Liver (tissue), 9 donors: ENCODE data around the gene PHF20. TPM values are rescaled to one million over a fixed set of nuclear protein-coding genes. Genes with fewer than 3 reads are reported as not detected.
A peak's percentile ranks its signal among the peaks of the same experiment; 100 is the strongest.

ENCODE experiments used
- DNase-seq: peaks from one replicate; pipeline ENCODE4 v3.0.0-alpha.2; 2017; ENCODE audit warnings: low spot score
- H3K27ac ChIP-seq, 2 donors: one replicate each; pipeline ENCODE4 v1.7.0; 2013; ENCODE audit warnings: inconsistent platforms in 2 of 2, low read length in 2 of 2, control low read depth in 1 of 2, low read depth in 1 of 2, mild to moderate bottlenecking in 1 of 2
- H3K27me3 ChIP-seq, 4 donors: one replicate each; pipeline versions ENCODE4 v1.6.1 to v1.7.0; 2013; ENCODE audit warnings: low read length in 3 of 4, inconsistent platforms in 1 of 4, mild to moderate bottlenecking in 1 of 4, moderate library complexity in 1 of 4; ENCODE audit not compliant: control insufficient read depth in 4 of 4, insufficient read depth in 4 of 4
- H3K36me3 ChIP-seq, 4 donors: one replicate each; pipeline versions ENCODE4 v1.6.1 to v1.7.0; 2013; ENCODE audit warnings: low read length in 3 of 4, mild to moderate bottlenecking in 3 of 4, low read depth in 1 of 4, moderate library complexity in 1 of 4; ENCODE audit not compliant: control insufficient read depth in 4 of 4, insufficient read depth in 3 of 4
- H3K4me1 ChIP-seq, 4 donors: one replicate each; pipeline versions ENCODE4 v1.6.1 to v1.7.0; 2013; ENCODE audit warnings: low read length in 3 of 4, mild to moderate bottlenecking in 3 of 4, moderate library complexity in 1 of 4; ENCODE audit not compliant: control insufficient read depth in 4 of 4, insufficient read depth in 4 of 4
- H3K4me3 ChIP-seq, 3 donors: one replicate each; pipeline versions ENCODE4 v1.6.1 to v1.7.0; 2013; ENCODE audit warnings: low read length in 3 of 3, control low read depth in 1 of 3, low read depth in 1 of 3, mild to moderate bottlenecking in 1 of 3
- H3K9ac ChIP-seq, 2 donors: one replicate each; pipeline ENCODE4 v1.7.0; 2013; ENCODE audit warnings: low read length in 2 of 2, mild to moderate bottlenecking in 2 of 2, moderate library complexity in 2 of 2, control low read depth in 1 of 2, low read depth in 1 of 2
- H3K9me3 ChIP-seq, 4 donors: one replicate each; pipeline versions ENCODE4 v1.6.1 to v1.7.0; 2013; ENCODE audit warnings: low read length in 3 of 4; ENCODE audit not compliant: control insufficient read depth in 4 of 4
- CTCF ChIP-seq: fragments of 150-350 bp; IDR thresholded peaks from 2 replicates; pipeline ENCODE4 v1.5.1; 2017; ENCODE audit warnings: improper control_type of control experiment, low read depth, low read length; ENCODE audit not compliant: missing input control
- EGR1 ChIP-seq, 2 donors: IDR thresholded peaks; 2 replicates each; pipeline ENCODE4 v1.6.1; 2016 to 2018; ENCODE audit warnings: antibody characterized with exemption in 2 of 2, low read depth in 2 of 2
- FOXA1 ChIP-seq: IDR thresholded peaks from 2 replicates; pipeline ENCODE4 v1.6.1; 2016; ENCODE audit warnings: antibody characterized with exemption
- HNF4A ChIP-seq, 2 donors: conservative IDR thresholded peaks; 2 replicates each; pipeline ENCODE4 v1.6.1; 2016; ENCODE audit warnings: antibody characterized with exemption in 2 of 2, mild to moderate bottlenecking in 2 of 2
- HNF4G ChIP-seq: IDR thresholded peaks from 2 replicates; pipeline ENCODE4 v1.6.1; 2016; ENCODE audit warnings: antibody characterized with exemption
- RAD21 ChIP-seq, 2 donors: IDR thresholded peaks; 2 replicates each; pipeline ENCODE4 v1.6.1; 2016; ENCODE audit warnings: antibody characterized with exemption in 2 of 2, mild to moderate bottlenecking in 2 of 2
- SP1 ChIP-seq: IDR thresholded peaks from 2 replicates; pipeline ENCODE4 v1.6.1; 2018; ENCODE audit warnings: antibody characterized with exemption, mild to moderate bottlenecking
- TAF1 ChIP-seq: conservative IDR thresholded peaks from 2 replicates; pipeline ENCODE4 v1.6.1; 2016; ENCODE audit warnings: antibody characterized with exemption, mild to moderate bottlenecking
- YY1 ChIP-seq: IDR thresholded peaks from 2 replicates; pipeline ENCODE4 v1.6.1; 2016; ENCODE audit warnings: antibody characterized with exemption, mild to moderate bottlenecking
- WGBS: extraction: QIAGEN DNeasy Blood & Tissue Kit; methylation state at CpG from one replicate; pipeline ENCODE4 v1.1.7; 2013; 5-methylcytosine and 5-hydroxymethylcytosine counted together
- polyA plus RNA-seq, 2 donors: library from polyadenylated mRNA; stranded (reverse) in 1 of 2; unstranded in 1 of 2; fragments of 200-250 nt in 1 of 2; fragments of >200 nt in 1 of 2; fragmentation: Nextera tagmentation in 1 of 2; extraction: Ambion mirVana in 1 of 2; gene quantifications; one replicate each; pipeline versions ENCODE4 v1.2.1 to v1.2.3, GENCODE V29; 2013 to 2015
- total RNA-seq, 2 donors: library from RNA; depleted of rRNA; stranded (reverse); fragments of >200 nt; gene quantifications; one replicate each; pipeline ENCODE4 v1.2.3, GENCODE V29; 2014
- TF ChIP-seq, protein P1 (sequence below): IDR thresholded peaks from 2 replicates; pipeline ENCODE4 v1.6.1; 2016; ENCODE audit warnings: antibody characterized with exemption
- TF ChIP-seq, protein P2 (sequence below): IDR thresholded peaks from 2 replicates; pipeline ENCODE4 v1.6.1; 2016; ENCODE audit warnings: antibody characterized with exemption
- TF ChIP-seq, protein P3 (sequence below): IDR thresholded peaks from 2 replicates; pipeline ENCODE4 v1.6.1; 2016; ENCODE audit warnings: antibody characterized with exemption
- TF ChIP-seq, protein P4 (sequence below): IDR thresholded peaks from 2 replicates; pipeline ENCODE4 v1.6.1; 2016; ENCODE audit warnings: antibody characterized with exemption, mild to moderate bottlenecking
- donor health status: healthy.
- donor health status: healthy.
- donor health status: healthy.
- donor health status: healthy.
- donor health status: healthy.

Gene PHF20
- total and polyA plus RNA-seq, 4 donors: 5.1 to 11.7 (median 10.3) TPM

- Histone ChIP-seq H3K9ac (no peak overlapping the region), H3K9me3 (no peaks in the 10 kb centered on the region), H3K27me3 (no peaks in the 10 kb centered on the region), H3K36me3 (peaks cover 0 to 4% (median 0%) of the 10 kb centered on the region in 4 donors), H3K4me1 (no peaks in the 10 kb centered on the region), H3K4me3 (no peak overlapping the region), H3K27ac (no peak overlapping the region)
- peak; percentile 52 for DNase-seq
- WGBS: 64% methylated on average over 10 of the region's 10 CpGs
- TF ChIP-seq TAF1: no peak
- TF ChIP-seq YY1: no peak
- TF ChIP-seq RAD21 (IDR thresholded peaks at IDR 0.05): peak; percentile 85 to 91
- TF ChIP-seq, protein P1, sequence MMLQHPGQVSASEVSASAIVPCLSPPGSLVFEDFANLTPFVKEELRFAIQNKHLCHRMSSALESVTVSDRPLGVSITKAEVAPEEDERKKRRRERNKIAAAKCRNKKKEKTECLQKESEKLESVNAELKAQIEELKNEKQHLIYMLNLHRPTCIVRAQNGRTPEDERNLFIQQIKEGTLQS: no peak
- peak; percentile 68 for TF ChIP-seq CTCF
These were observed 112.1 kb downstream of the PHF20 start for GRCh38 chr20:35883778-35884540.

GRCh38 chr20:35884541-35884865 lies 112.7 kb downstream of the PHF20 start:
- TF ChIP-seq RAD21 (IDR thresholded peaks at IDR 0.05) (no peak), HNF4G (no peak), HNF4A (conservative IDR thresholded peaks at IDR 0.05) (no peak), SP1 (no peak), EGR1 (IDR thresholded peaks at IDR 0.05; ENCODE audit: low read depth in 2 of 2) (no peak), FOXA1 (no peak)
- TF ChIP-seq, protein P2, sequence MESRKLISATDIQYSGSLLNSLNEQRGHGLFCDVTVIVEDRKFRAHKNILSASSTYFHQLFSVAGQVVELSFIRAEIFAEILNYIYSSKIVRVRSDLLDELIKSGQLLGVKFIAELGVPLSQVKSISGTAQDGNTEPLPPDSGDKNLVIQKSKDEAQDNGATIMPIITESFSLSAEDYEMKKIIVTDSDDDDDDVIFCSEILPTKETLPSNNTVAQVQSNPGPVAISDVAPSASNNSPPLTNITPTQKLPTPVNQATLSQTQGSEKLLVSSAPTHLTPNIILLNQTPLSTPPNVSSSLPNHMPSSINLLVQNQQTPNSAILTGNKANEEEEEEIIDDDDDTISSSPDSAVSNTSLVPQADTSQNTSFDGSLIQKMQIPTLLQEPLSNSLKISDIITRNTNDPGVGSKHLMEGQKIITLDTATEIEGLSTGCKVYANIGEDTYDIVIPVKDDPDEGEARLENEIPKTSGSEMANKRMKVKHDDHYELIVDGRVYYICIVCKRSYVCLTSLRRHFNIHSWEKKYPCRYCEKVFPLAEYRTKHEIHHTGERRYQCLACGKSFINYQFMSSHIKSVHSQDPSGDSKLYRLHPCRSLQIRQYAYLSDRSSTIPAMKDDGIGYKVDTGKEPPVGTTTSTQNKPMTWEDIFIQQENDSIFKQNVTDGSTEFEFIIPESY: no peak
- TF ChIP-seq, protein P3, sequence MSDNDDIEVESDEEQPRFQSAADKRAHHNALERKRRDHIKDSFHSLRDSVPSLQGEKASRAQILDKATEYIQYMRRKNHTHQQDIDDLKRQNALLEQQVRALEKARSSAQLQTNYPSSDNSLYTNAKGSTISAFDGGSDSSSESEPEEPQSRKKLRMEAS: no peak
- TF ChIP-seq, protein P4, sequence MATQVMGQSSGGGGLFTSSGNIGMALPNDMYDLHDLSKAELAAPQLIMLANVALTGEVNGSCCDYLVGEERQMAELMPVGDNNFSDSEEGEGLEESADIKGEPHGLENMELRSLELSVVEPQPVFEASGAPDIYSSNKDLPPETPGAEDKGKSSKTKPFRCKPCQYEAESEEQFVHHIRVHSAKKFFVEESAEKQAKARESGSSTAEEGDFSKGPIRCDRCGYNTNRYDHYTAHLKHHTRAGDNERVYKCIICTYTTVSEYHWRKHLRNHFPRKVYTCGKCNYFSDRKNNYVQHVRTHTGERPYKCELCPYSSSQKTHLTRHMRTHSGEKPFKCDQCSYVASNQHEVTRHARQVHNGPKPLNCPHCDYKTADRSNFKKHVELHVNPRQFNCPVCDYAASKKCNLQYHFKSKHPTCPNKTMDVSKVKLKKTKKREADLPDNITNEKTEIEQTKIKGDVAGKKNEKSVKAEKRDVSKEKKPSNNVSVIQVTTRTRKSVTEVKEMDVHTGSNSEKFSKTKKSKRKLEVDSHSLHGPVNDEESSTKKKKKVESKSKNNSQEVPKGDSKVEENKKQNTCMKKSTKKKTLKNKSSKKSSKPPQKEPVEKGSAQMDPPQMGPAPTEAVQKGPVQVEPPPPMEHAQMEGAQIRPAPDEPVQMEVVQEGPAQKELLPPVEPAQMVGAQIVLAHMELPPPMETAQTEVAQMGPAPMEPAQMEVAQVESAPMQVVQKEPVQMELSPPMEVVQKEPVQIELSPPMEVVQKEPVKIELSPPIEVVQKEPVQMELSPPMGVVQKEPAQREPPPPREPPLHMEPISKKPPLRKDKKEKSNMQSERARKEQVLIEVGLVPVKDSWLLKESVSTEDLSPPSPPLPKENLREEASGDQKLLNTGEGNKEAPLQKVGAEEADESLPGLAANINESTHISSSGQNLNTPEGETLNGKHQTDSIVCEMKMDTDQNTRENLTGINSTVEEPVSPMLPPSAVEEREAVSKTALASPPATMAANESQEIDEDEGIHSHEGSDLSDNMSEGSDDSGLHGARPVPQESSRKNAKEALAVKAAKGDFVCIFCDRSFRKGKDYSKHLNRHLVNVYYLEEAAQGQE: no peak
- TF ChIP-seq, protein P1: no peak
- 50% methylated on average over 1 of the region's 1 CpG for WGBS

More at GRCh38 chr20:35884541-35884865, 112.7 kb downstream of the PHF20 start:
- H3K4me1 ChIP-seq: no peaks in the 10 kb centered on the region
- DNase-seq: no peak
- no peaks in the 10 kb centered on the region for H3K27me3 ChIP-seq
- H3K36me3 ChIP-seq: peaks cover 0 to 4% (median 0%) of the 10 kb centered on the region in 4 donors
- no peak overlapping the region for H3K4me3 ChIP-seq
- no peaks in the 10 kb centered on the region for H3K9me3 ChIP-seq
- no peak overlapping the region for H3K9ac ChIP-seq
- no peak overlapping the region for H3K27ac ChIP-seq
